Chondrocyte (in vitro differentiated cells): ENCODE data around the gene TRIM8. TPM values are rescaled to one million over a fixed set of nuclear protein-coding genes. Genes with fewer than 3 reads are reported as not detected.

Experiments
- DNase-seq: peaks from one replicate; pipeline ENCODE4 v3.0.0; 2021; ENCODE audit warnings: mixed read lengths, low spot score
- H3K27ac Mint-ChIP-seq: one replicate; pipeline ENCODE4 v1.8.0; 2021; ENCODE audit warnings: mild to moderate bottlenecking, moderate library complexity, mixed read lengths; ENCODE audit not compliant: unreplicated experiment
- H3K27me3 Mint-ChIP-seq: 2 replicates; pipeline ENCODE4 v1.8.0; 2021; ENCODE audit warnings: low read depth, mixed read lengths
- H3K36me3 Mint-ChIP-seq: 2 replicates; pipeline ENCODE4 v1.8.0; 2021; ENCODE audit warnings: low read depth, mixed read lengths
- H3K4me1 Mint-ChIP-seq: 2 replicates; pipeline ENCODE4 v1.8.0; 2021; ENCODE audit warnings: low read depth, mild to moderate bottlenecking, mixed read lengths
- H3K4me3 Mint-ChIP-seq: one replicate; pipeline ENCODE4 v1.8.0; 2021; ENCODE audit warnings: mild to moderate bottlenecking, moderate library complexity, mixed read lengths; ENCODE audit not compliant: unreplicated experiment
- H3K9me3 Mint-ChIP-seq: 2 replicates; pipeline ENCODE4 v1.8.0; 2021; ENCODE audit warnings: low read depth, mixed read lengths
- CTCF ChIP-seq: fragments of 200-600 bp; sonication (generic); IDR thresholded peaks from 2 replicates; pipeline ENCODE4 v1.5.0; 2021; ENCODE audit warnings: antibody characterized with exemption, mild to moderate bottlenecking, moderate library complexity
- total RNA-seq: library from RNA; stranded (reverse); gene quantifications from 3 replicates; pipeline ENCODE4 v1.2.1, GENCODE V29; 2021

The TRIM8 gene
- total RNA-seq, 1 donor from 2014 or later = 66.8 TPM

- H3K4me3 Mint-ChIP-seq = no peak overlapping the region
- peaks cover 72% of the 10 kb centered on the region for H3K4me1 Mint-ChIP-seq
- no peaks in the 10 kb centered on the region for H3K9me3 Mint-ChIP-seq
- H3K27me3 Mint-ChIP-seq = no peaks in the 10 kb centered on the region
- no peaks in the 10 kb centered on the region for H3K36me3 Mint-ChIP-seq
- no peak for TF ChIP-seq CTCF
- H3K27ac Mint-ChIP-seq = peak overlapping the region; percentile 82
- peak; percentile 57 for DNase-seq
These were observed 11.7 kb upstream of the TRIM8 start for GRCh38 chr10:102632394-102633111.

- Mint-ChIP-seq H3K4me1 (peaks cover 65% of the 10 kb centered on the region), H3K9me3 (no peaks in the 10 kb centered on the region), H3K27ac (peak overlapping the region; percentile 82), H3K36me3 (no peaks in the 10 kb centered on the region), H3K27me3 (no peaks in the 10 kb centered on the region), H3K4me3 (peak overlapping the region; percentile 26)
- TF ChIP-seq CTCF = no peak
- DNase-seq = peak; percentile 59
These were observed 11.0 kb upstream of the TRIM8 start for GRCh38 chr10:102633287-102633686.

GRCh38 chr10:102633848-102634247, 10.4 kb upstream of the TRIM8 start:
- H3K4me1 Mint-ChIP-seq = peaks cover 59% of the 10 kb centered on the region
- TF ChIP-seq CTCF = no peak
- no peaks in the 10 kb centered on the region for H3K9me3 Mint-ChIP-seq
- H3K4me3 Mint-ChIP-seq = no peak overlapping the region
- no peaks in the 10 kb centered on the region for H3K36me3 Mint-ChIP-seq
- peak overlapping the region; percentile 41 for H3K27ac Mint-ChIP-seq
- peak; percentile 42 for DNase-seq
- no peaks in the 10 kb centered on the region for H3K27me3 Mint-ChIP-seq

- H3K27ac Mint-ChIP-seq = no peak overlapping the region
- TF ChIP-seq CTCF = no peak
- no peaks in the 10 kb centered on the region for H3K36me3 Mint-ChIP-seq
- no peak overlapping the region for H3K4me3 Mint-ChIP-seq
- peak; percentile 48 for DNase-seq
- H3K4me1 Mint-ChIP-seq = peaks cover 51% of the 10 kb centered on the region
- no peaks in the 10 kb centered on the region for H3K27me3 Mint-ChIP-seq
- no peaks in the 10 kb centered on the region for H3K9me3 Mint-ChIP-seq
These were observed 9.6 kb upstream of the TRIM8 start for GRCh38 chr10:102634686-102635085.

- Mint-ChIP-seq H3K4me1 (peaks cover 44% of the 10 kb centered on the region), H3K4me3 (no peak overlapping the region), H3K36me3 (no peaks in the 10 kb centered on the region), H3K27me3 (no peaks in the 10 kb centered on the region), H3K27ac (no peak overlapping the region), H3K9me3 (no peaks in the 10 kb centered on the region)
- no peak for DNase-seq
- no peak for TF ChIP-seq CTCF
These were observed 8.9 kb upstream of the TRIM8 start for GRCh38 chr10:102635377-102635776.
